Uterus (tissue), 4 donors: ENCODE results near the gene RELL1. TPM values are rescaled to one million over a fixed set of nuclear protein-coding genes. Genes with fewer than 3 reads are reported as not detected.

ENCODE experiments used
- DNase-seq, 2 donors: peaks; one replicate each; pipeline ENCODE4 v3.0.0-alpha.2; 2019 to 2020
- H3K27ac ChIP-seq, 2 donors: fragments of 200-600 bp; sonication (generic); 1 replicate in 1 of 2; 2 replicates in 1 of 2; pipeline ENCODE4 v1.5.1; 2016 to 2018
- H3K27me3 ChIP-seq, 2 donors: fragments of 200-600 bp; sonication (generic); one replicate each; pipeline ENCODE4 v1.5.1; 2018 to 2019; ENCODE audit warnings: control low read depth in 1 of 2
- H3K36me3 ChIP-seq, 2 donors: fragments of 200-600 bp; sonication (generic); one replicate each; pipeline ENCODE4 v1.5.1; 2019; ENCODE audit warnings: control low read depth in 1 of 2
- H3K4me1 ChIP-seq, 2 donors: fragments of 200-600 bp; sonication (generic); one replicate each; pipeline ENCODE4 v1.5.1; 2018 to 2019; ENCODE audit warnings: control low read depth in 1 of 2
- H3K4me3 ChIP-seq, 2 donors: fragments of 200-600 bp; sonication (generic); 1 replicate in 1 of 2; 2 replicates in 1 of 2; pipeline ENCODE4 v1.5.1; 2018 to 2019; ENCODE audit warnings: mild to moderate bottlenecking in 1 of 2
- H3K9me3 ChIP-seq, 2 donors: fragments of 200-600 bp; sonication (generic); one replicate each; pipeline ENCODE4 v1.5.1; 2019; ENCODE audit warnings: control low read depth in 1 of 2
- CTCF ChIP-seq, 4 experiments: fragments of 200-600 bp in 2 of 4; fragments of 450-650 bp in 2 of 4; sonication (generic) in 2 of 4; IDR thresholded peaks; one replicate each; pipeline ENCODE4 v1.5.1; 2016 to 2019; ENCODE audit warnings: antibody characterized with exemption in 4 of 4, mild to moderate bottlenecking in 2 of 4, moderate library complexity in 1 of 4
- POLR2A ChIP-seq, 2 donors: fragments of 450-650 bp; IDR thresholded peaks; one replicate each; pipeline ENCODE4 v1.6.1; 2016; ENCODE audit warnings: antibody characterized with exemption in 2 of 2, mild to moderate bottlenecking in 1 of 2, moderate library complexity in 1 of 2
- intact Hi-C: fragments of 100-400 bp; cut with DNase I; formaldehyde crosslinking; loops from one replicate; pipeline ENCODE4 v1.15.1; 2023; ENCODE audit warnings: low total_unique reads
- total RNA-seq, 4 donors: library from RNA; depleted of rRNA in 3 of 4; stranded (reverse); fragments of >200 nt in 3 of 4; gene quantifications; one replicate each; pipeline versions ENCODE4 v1.1.0 to v1.2.4, GENCODE V29; 2014 to 2023
- donor health status: DM: yes; HTN: yes; CAD: no.

The RELL1 gene
- total RNA-seq, 4 donors from 2014 or later, result 21.2 to 64.0 (median 44.3) TPM

DNA sequence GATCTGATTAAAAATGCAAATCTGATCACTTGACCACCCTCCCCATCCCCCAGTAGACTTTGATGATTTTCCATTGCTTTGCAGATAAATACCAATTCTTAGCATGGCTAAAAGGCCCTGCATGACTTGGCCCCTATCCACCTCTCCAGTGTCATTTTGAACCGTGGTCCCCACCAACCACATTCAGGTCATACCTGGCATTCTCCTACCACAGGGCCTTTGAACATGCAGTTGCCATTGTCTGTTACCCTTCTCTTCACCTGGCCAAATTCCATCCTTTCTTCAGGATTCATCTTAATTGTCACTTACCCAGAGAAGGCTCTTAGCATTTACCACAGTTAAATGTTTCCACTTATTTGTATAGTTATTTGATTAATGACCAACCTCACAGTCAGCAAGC, 36.9 kb upstream of the RELL1 start:
- H3K4me3 ChIP-seq, result no peak overlapping the region
- H3K27me3 ChIP-seq, result no peaks in the 10 kb centered on the region
- no peaks in the 10 kb centered on the region for H3K36me3 ChIP-seq
- H3K4me1 ChIP-seq, result no peaks in the 10 kb centered on the region
- intact Hi-C loops, result no loop called here
- H3K27ac ChIP-seq, result no peak overlapping the region
- no peak for DNase-seq
- no peaks in the 10 kb centered on the region for H3K9me3 ChIP-seq
- TF ChIP-seq CTCF (IDR thresholded peaks at IDR 0.05) (no peak), POLR2A (IDR thresholded peaks at IDR 0.05) (no peak)

DNA sequence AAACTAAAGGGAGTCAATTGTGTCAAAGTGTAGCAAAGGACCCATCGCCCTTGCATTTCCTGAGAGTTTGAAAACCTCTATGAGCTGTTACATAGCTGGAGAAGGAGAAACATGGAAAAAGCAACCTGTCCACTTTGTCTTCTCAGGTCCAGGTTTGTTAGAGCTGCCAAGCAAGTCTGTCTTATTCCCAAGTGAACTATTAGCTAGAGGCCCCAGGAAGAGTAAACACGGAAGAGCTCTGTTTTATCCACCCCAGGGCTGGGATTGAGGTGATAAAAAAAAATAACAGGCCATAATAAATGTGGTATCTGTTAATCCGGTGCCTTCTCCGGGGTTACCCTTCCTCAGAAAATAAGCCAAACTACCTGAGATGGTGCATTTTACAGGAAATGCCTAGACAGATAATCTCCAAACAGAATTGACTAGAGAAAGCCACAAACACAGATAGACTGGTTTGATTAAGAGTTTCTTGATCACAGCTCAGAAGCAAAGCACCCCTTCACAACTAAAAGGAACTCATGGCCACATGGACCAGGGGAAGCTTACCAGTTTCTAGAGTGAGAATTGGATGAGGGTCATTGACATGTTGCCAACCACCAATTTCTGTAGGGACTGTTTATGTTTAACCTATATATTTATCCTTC, 35.9 kb upstream of the RELL1 start:
- DNase-seq, result no peak
- no peaks in the 10 kb centered on the region for H3K36me3 ChIP-seq
- no peaks in the 10 kb centered on the region for H3K27me3 ChIP-seq
- H3K4me1 ChIP-seq, result no peaks in the 10 kb centered on the region
- H3K9me3 ChIP-seq, result no peaks in the 10 kb centered on the region
- intact Hi-C loops, result no loop called here
- H3K27ac ChIP-seq, result no peak overlapping the region
- no peak for TF ChIP-seq POLR2A (IDR thresholded peaks at IDR 0.05)
- no peak for TF ChIP-seq CTCF (IDR thresholded peaks at IDR 0.05)
- H3K4me3 ChIP-seq, result no peak overlapping the region

DNA sequence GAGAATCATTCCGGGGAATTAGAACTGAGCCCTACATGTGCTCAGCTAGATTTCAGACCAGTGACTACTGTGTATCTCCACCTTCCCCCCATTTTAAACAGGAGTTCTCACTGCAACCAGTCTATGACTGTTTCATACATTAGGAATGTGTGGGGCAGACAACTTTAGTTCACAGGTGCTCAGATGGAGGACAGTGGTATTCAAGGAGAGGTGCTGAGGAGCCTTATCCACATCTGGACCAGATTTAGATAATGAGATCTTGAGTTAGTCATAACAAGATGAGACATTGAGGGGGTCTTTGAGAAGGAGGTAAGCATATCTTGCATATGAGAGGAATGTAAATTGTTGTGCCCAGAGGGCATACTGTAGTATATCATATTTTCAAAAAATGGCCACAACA, 32.8 kb upstream of the RELL1 start:
- Histone ChIP-seq H3K27ac (no peak overlapping the region), H3K4me1 (no peaks in the 10 kb centered on the region), H3K36me3 (no peaks in the 10 kb centered on the region), H3K27me3 (no peaks in the 10 kb centered on the region), H3K4me3 (no peak overlapping the region), H3K9me3 (no peaks in the 10 kb centered on the region)
- no peak for DNase-seq
- TF ChIP-seq CTCF (IDR thresholded peaks at IDR 0.05) (no peak), POLR2A (IDR thresholded peaks at IDR 0.05) (no peak)
- intact Hi-C loops, result no loop called here

DNA sequence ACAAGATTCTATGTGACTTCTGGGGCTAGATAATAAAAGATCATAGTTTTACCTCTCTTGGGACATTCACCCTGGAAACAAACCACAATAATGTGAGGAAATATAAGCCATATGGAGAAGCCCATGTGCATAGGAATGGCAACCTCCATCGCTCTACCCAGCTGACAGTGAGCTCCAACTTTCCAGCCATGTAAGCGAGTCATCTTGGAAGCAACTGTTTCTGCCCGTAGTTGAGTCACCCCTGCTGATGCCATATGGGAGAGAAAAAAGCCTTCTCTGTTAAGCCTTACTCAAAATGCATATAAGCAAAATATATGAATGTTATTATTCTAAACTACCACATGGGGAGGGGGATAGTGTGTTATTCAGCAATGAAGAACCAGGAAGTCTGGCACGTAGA, 31.4 kb upstream of the RELL1 start:
- no peaks in the 10 kb centered on the region for H3K4me1 ChIP-seq
- no peak overlapping the region for H3K4me3 ChIP-seq
- no peaks in the 10 kb centered on the region for H3K9me3 ChIP-seq
- no peaks in the 10 kb centered on the region for H3K36me3 ChIP-seq
- H3K27ac ChIP-seq, result no peak overlapping the region
- no peaks in the 10 kb centered on the region for H3K27me3 ChIP-seq
- intact Hi-C loops, result no loop called here
- TF ChIP-seq CTCF (IDR thresholded peaks at IDR 0.05) (no peak), POLR2A (IDR thresholded peaks at IDR 0.05) (no peak)
- DNase-seq, result no peak

- H3K4me1 ChIP-seq, result no peaks in the 10 kb centered on the region
- H3K4me3 ChIP-seq, result no peak overlapping the region
- H3K36me3 ChIP-seq, result no peaks in the 10 kb centered on the region
- TF ChIP-seq CTCF (IDR thresholded peaks at IDR 0.05) (no peak), POLR2A (IDR thresholded peaks at IDR 0.05) (no peak)
- H3K9me3 ChIP-seq, result no peaks in the 10 kb centered on the region
- no peak for DNase-seq
- no peak overlapping the region for H3K27ac ChIP-seq
- intact Hi-C loops, result no loop called here
- H3K27me3 ChIP-seq, result no peaks in the 10 kb centered on the region
These were observed 29.8 kb upstream of the RELL1 start for GRCh38 chr4:37715889-37716402.
